B cell (primary cell): ENCODE data around the gene RWDD4. TPM values are rescaled to one million over a fixed set of nuclear protein-coding genes. Genes with fewer than 3 reads are reported as not detected.

Experiments
- ATAC-seq: fragments of 200-7000 bp; cut with Tn5 transposase; one replicate; pipeline ENCODE4 v1.10.0; 2021; ENCODE audit warnings: low read depth, mild to moderate bottlenecking, moderate number of reproducible peaks, moderate library complexity
- CTCF ChIA-PET: fragments of 350-600 bp; sonication (Branson Sonifier 250); formaldehyde crosslinking; loops from one replicate; lab custom pipeline; 2021; ENCODE audit warnings: antibody characterized with exemption, inconsistent platforms; lab: Charles Lee
- POLR2A ChIA-PET: fragments of 350-600 bp; sonication (Branson Sonifier 250); formaldehyde crosslinking; loops from one replicate; lab custom pipeline; 2021; ENCODE audit warnings: antibody characterized with exemption; lab: Charles Lee
- DNase-seq: peaks from one replicate; pipeline ENCODE4 v3.0.0; 2013
- H2AFZ ChIP-seq: 2 replicates; pipeline ENCODE4 v1.6.1; 2012; ENCODE audit warnings: mild to moderate bottlenecking, low read depth, low read length; ENCODE audit not compliant: insufficient read depth, poor library complexity, severe bottlenecking
- H3K27ac ChIP-seq, 2 donors: 1 replicate in 1 of 2; 2 replicates in 1 of 2; pipeline ENCODE4 v1.5.1; 2012 to 2013; ENCODE audit warnings: low read length in 2 of 2, mild to moderate bottlenecking in 2 of 2, moderate library complexity in 1 of 2
- H3K27me3 ChIP-seq, 4 experiments: fragments of 200-600 bp in 1 of 4; sonication (generic) in 1 of 4; replicated peaks in 1 of 4; 1 replicate in 2 of 4; 2 replicates in 2 of 4; pipeline versions ENCODE4 v1.6.1 to v1.7.0; 2013 to 2016; ENCODE audit warnings: low read length in 3 of 4, mild to moderate bottlenecking in 2 of 4, mixed read lengths in 1 of 4, moderate library complexity in 1 of 4; ENCODE audit not compliant: insufficient read depth in 4 of 4, control insufficient read depth in 3 of 4; ENCODE audit errors: control extremely low read depth in 1 of 4
- H3K36me3 ChIP-seq, 2 experiments: replicated peaks in 1 of 2; 1 replicate in 1 of 2; 2 replicates in 1 of 2; pipeline versions ENCODE4 v1.6.1 to v1.7.1; 2013; ENCODE audit warnings: low read length in 1 of 2; ENCODE audit not compliant: insufficient read depth in 2 of 2, control insufficient read depth in 1 of 2; ENCODE audit errors: control extremely low read depth in 1 of 2, extremely low read depth in 1 of 2
- H3K4me1 ChIP-seq, 2 donors: fragments of 200-600 bp in 1 of 2; sonication (generic) in 1 of 2; 1 replicate in 1 of 2; 2 replicates in 1 of 2; pipeline versions ENCODE4 v1.5.1 to v1.6.1; 2013 to 2017; ENCODE audit warnings: low read length in 2 of 2; ENCODE audit not compliant: control insufficient read depth in 2 of 2, insufficient read depth in 2 of 2
- H3K4me2 ChIP-seq: replicated peaks from 2 replicates; pipeline ENCODE3; 2012; ENCODE audit warnings: mild to moderate bottlenecking, low read depth, low read length; ENCODE audit not compliant: poor library complexity, severe bottlenecking
- H3K4me3 ChIP-seq, 5 experiments: fragments of 200-600 bp in 1 of 5; sonication (generic) in 1 of 5; 1 replicate in 3 of 5; 2 replicates in 2 of 5; pipeline versions ENCODE4 v1.5.1 to v1.7.0; 2011 to 2016; ENCODE audit warnings: low read length in 4 of 5, mild to moderate bottlenecking in 4 of 5, low read depth in 2 of 5, control low read depth in 1 of 5, moderate library complexity in 1 of 5; ENCODE audit not compliant: insufficient read depth in 1 of 5; ENCODE audit errors: control extremely low read depth in 1 of 5, extremely low read depth in 1 of 5
- H3K79me2 ChIP-seq: fragments of 200-600 bp; sonication (generic); one replicate; pipeline ENCODE4 v1.6.0; 2016; ENCODE audit warnings: low read length; ENCODE audit not compliant: control insufficient read depth, insufficient read depth
- H3K9ac ChIP-seq: fragments of 200-600 bp; sonication (generic); 2 replicates; pipeline ENCODE4 v1.6.1; 2017; ENCODE audit warnings: mild to moderate bottlenecking, low read length, moderate library complexity
- H3K9me3 ChIP-seq, 3 donors: one replicate each; pipeline versions ENCODE4 v1.6.1 to v1.7.1; 2013; ENCODE audit warnings: low read length in 2 of 3; ENCODE audit not compliant: control insufficient read depth in 2 of 3, insufficient read depth in 1 of 3; ENCODE audit errors: control extremely low read depth in 1 of 3
- H4K20me1 ChIP-seq: 2 replicates; pipeline ENCODE4 v1.6.0; 2012; ENCODE audit warnings: mild to moderate bottlenecking, low read length; ENCODE audit not compliant: insufficient read depth, control insufficient read depth, poor library complexity, severe bottlenecking
- H3K27ac Mint-ChIP-seq: one replicate; pipeline ENCODE4 v1.8.0; 2021; ENCODE audit warnings: mixed read lengths
- H3K27me3 Mint-ChIP-seq: one replicate; pipeline ENCODE4 v1.8.0; 2021; ENCODE audit warnings: mixed read lengths
- H3K4me1 Mint-ChIP-seq: one replicate; pipeline ENCODE4 v1.8.0; 2021; ENCODE audit warnings: mixed read lengths
- H3K4me3 Mint-ChIP-seq: one replicate; pipeline ENCODE4 v1.8.0; 2021; ENCODE audit warnings: mixed read lengths
- H3K9me3 Mint-ChIP-seq: one replicate; pipeline ENCODE4 v1.8.0; 2022; ENCODE audit warnings: mixed read lengths; ENCODE audit not compliant: insufficient read depth
- EZH2 ChIP-seq: IDR thresholded peaks from 2 replicates; pipeline ENCODE4 v1.6.1; 2012; ENCODE audit warnings: borderline replicate concordance, low read depth, mild to moderate bottlenecking, moderate library complexity, low read length; ENCODE audit not compliant: insufficient read depth, poor library complexity, severe bottlenecking
- WGBS: methylation state at CpG from one replicate; pipeline ENCODE4 v1.1.5; 2013; ENCODE audit warnings: missing lambda C conversion rate; ENCODE audit not compliant: insufficient coverage; 5-methylcytosine and 5-hydroxymethylcytosine counted together
- intact Hi-C: fragments of 100-400 bp; cut with micrococcal nuclease; formaldehyde crosslinking; loops from one replicate; pipeline ENCODE4 v1.10.0; 2022
- polyA plus RNA-seq: library from polyadenylated mRNA; depleted of rRNA; stranded (reverse); fragments of >200 nt; gene quantifications from 2 replicates; pipeline ENCODE4 v1.2.3, GENCODE V29; 2012
- total RNA-seq, 2 donors: library from RNA; stranded (reverse); fragments of 120-200 nt in 1 of 2; gene quantifications; 1 replicate in 1 of 2; 2 replicates in 1 of 2; pipeline versions ENCODE4 v1.2.3 to v1.2.4, GENCODE V29; 2013 to 2022
- TF ChIP-seq, protein P1 (sequence below): fragments of 200-600 bp; IDR thresholded peaks from one replicate; pipeline ENCODE4 v1.8.0; 2022; ENCODE audit warnings: antibody characterized with exemption, mild to moderate bottlenecking

RWDD4 gene
- total and polyA plus RNA-seq, 2 donors (not counting 1 experiment from before 2014, with no cell fraction given) = 3.0 to 16.3 TPM

DNA sequence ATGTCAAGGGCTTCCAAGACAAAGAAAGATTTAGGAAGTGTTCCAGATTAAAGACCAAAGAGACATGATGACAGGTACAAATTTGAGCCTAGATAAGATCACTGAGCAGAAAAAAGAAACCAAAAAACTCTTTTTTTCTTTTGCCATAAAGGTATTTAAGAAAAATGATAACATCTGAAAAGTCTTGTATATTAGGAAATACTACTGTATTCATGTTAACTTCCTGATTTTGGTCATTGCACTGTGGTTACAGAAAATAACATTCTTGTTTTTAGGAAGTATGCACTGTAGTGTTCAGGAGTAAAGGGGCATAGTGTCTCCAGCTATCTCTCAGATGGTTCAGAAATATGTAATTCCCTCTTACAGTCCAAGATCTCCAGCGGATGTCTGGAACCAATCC is 37.1 kb downstream of the RWDD4 start:
- no peak overlapping the region for H3K4me3 ChIP-seq
- no peak overlapping the region for H3K9ac ChIP-seq
- H3K4me2 ChIP-seq = no peak overlapping the region
- no peak overlapping the region for H3K27ac ChIP-seq
- WGBS = no CpG with 5 or more reads among the region's 1 CpG
- no peak overlapping the region for H3K4me3 Mint-ChIP-seq
- peaks cover 5% of the 10 kb centered on the region for H3K27me3 Mint-ChIP-seq
- H3K9me3 ChIP-seq = no peaks in the 10 kb centered on the region
- intact Hi-C loops = no loop called here
- no peaks in the 10 kb centered on the region for H4K20me1 ChIP-seq
- H3K27ac Mint-ChIP-seq = no peak overlapping the region
- H3K4me1 Mint-ChIP-seq = no peaks in the 10 kb centered on the region
- no peak for DNase-seq
- no peaks in the 10 kb centered on the region for H3K9me3 Mint-ChIP-seq
- no peaks in the 10 kb centered on the region for H3K4me1 ChIP-seq
- no peaks in the 10 kb centered on the region for H3K79me2 ChIP-seq
- no peak overlapping the region for H2AFZ ChIP-seq
- CTCF ChIA-PET = no interaction called here
- POLR2A ChIA-PET = no interaction called here
- TF ChIP-seq EZH2 = no peak
- TF ChIP-seq, protein P1, sequence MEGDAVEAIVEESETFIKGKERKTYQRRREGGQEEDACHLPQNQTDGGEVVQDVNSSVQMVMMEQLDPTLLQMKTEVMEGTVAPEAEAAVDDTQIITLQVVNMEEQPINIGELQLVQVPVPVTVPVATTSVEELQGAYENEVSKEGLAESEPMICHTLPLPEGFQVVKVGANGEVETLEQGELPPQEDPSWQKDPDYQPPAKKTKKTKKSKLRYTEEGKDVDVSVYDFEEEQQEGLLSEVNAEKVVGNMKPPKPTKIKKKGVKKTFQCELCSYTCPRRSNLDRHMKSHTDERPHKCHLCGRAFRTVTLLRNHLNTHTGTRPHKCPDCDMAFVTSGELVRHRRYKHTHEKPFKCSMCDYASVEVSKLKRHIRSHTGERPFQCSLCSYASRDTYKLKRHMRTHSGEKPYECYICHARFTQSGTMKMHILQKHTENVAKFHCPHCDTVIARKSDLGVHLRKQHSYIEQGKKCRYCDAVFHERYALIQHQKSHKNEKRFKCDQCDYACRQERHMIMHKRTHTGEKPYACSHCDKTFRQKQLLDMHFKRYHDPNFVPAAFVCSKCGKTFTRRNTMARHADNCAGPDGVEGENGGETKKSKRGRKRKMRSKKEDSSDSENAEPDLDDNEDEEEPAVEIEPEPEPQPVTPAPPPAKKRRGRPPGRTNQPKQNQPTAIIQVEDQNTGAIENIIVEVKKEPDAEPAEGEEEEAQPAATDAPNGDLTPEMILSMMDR = no peak
- no peaks in the 10 kb centered on the region for H3K36me3 ChIP-seq
- no peak for ATAC-seq
- H3K27me3 ChIP-seq = no peaks in the 10 kb centered on the region

DNA sequence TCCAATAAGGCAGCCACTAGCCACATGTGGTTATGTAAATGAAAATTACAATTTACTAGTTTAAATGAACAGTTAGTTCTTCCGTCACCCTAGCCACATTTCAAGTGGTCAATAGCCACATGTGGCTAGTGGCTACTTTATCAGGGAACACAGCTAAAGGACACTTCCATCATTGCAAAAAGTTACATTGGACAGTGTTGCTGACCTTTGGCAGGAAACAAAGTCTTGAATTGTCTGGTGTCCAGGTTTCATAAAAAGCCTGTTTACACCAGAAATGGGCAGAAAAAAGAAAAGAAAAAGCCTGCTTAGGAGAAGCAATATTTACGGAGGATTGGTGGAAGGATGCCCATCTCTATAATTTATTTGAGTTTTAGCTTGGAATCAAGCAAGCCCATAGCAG is 38.6 kb downstream of the RWDD4 start:
- no peaks in the 10 kb centered on the region for H4K20me1 ChIP-seq
- no peak overlapping the region for H2AFZ ChIP-seq
- Mint-ChIP-seq H3K4me1 (no peaks in the 10 kb centered on the region), H3K9me3 (no peaks in the 10 kb centered on the region), H3K4me3 (no peak overlapping the region), H3K27ac (no peak overlapping the region), H3K27me3 (peaks cover 8% of the 10 kb centered on the region)
- ATAC-seq (no peak), DNase-seq (no peak)
- ChIA-PET CTCF (no interaction called here), POLR2A (no interaction called here)
- H3K9ac ChIP-seq = no peak overlapping the region
- WGBS = 88% methylated on average over 1 of the region's 2 CpGs
- H3K9me3 ChIP-seq = no peaks in the 10 kb centered on the region
- no peaks in the 10 kb centered on the region for H3K4me1 ChIP-seq
- intact Hi-C loops = no loop called here
- H3K79me2 ChIP-seq = no peaks in the 10 kb centered on the region
- H3K4me3 ChIP-seq = no peak overlapping the region
- no peaks in the 10 kb centered on the region for H3K27me3 ChIP-seq
- TF ChIP-seq EZH2 = no peak
- TF ChIP-seq, protein P1 = no peak
- no peak overlapping the region for H3K27ac ChIP-seq
- H3K4me2 ChIP-seq = no peak overlapping the region
- no peaks in the 10 kb centered on the region for H3K36me3 ChIP-seq
